HEK293T (cell line): ENCODE data around the gene SLC52A1.

Source experiments
- BHLHE40 ChIP-seq: fragments of 450-650 bp; IDR thresholded peaks from 2 replicates; pipeline ENCODE4 v1.6.1; 2016; ENCODE audit warnings: mild to moderate bottlenecking, moderate library complexity, borderline replicate concordance
- CTBP1 ChIP-seq: fragments of 450-650 bp; IDR thresholded peaks from 2 replicates; pipeline ENCODE4 v1.6.1; 2016; ENCODE audit warnings: borderline replicate concordance
- ELF4 ChIP-seq: fragments of 450-650 bp; IDR thresholded peaks from 2 replicates; pipeline ENCODE4 v1.6.1; 2017; ENCODE audit warnings: antibody characterized with exemption
- FOXM1 ChIP-seq: fragments of 450-650 bp; IDR thresholded peaks from 2 replicates; pipeline ENCODE4 v1.6.1; 2017; ENCODE audit warnings: mild to moderate bottlenecking, borderline replicate concordance
- NFRKB ChIP-seq: fragments of 450-650 bp; IDR thresholded peaks from 2 replicates; pipeline ENCODE4 v1.6.1; 2016; ENCODE audit warnings: mild to moderate bottlenecking, moderate library complexity
- SP1 ChIP-seq: fragments of 450-650 bp; IDR thresholded peaks from 2 replicates; pipeline ENCODE4 v1.6.1; 2017
- SUZ12 ChIP-seq: fragments of 450-650 bp; IDR thresholded peaks from 2 replicates; pipeline ENCODE4 v1.6.1; 2016; ENCODE audit warnings: mild to moderate bottlenecking
- TARDBP ChIP-seq: fragments of 450-650 bp; IDR thresholded peaks from 2 replicates; pipeline ENCODE4 v1.6.1; 2016
- ZNF384 ChIP-seq: fragments of 450-650 bp; IDR thresholded peaks from 2 replicates; pipeline ENCODE4 v1.6.1; 2016
- TF ChIP-seq, protein P1 (sequence below): fragments of 450-650 bp; IDR thresholded peaks from 2 replicates; pipeline ENCODE4 v1.6.1; 2016

DNA sequence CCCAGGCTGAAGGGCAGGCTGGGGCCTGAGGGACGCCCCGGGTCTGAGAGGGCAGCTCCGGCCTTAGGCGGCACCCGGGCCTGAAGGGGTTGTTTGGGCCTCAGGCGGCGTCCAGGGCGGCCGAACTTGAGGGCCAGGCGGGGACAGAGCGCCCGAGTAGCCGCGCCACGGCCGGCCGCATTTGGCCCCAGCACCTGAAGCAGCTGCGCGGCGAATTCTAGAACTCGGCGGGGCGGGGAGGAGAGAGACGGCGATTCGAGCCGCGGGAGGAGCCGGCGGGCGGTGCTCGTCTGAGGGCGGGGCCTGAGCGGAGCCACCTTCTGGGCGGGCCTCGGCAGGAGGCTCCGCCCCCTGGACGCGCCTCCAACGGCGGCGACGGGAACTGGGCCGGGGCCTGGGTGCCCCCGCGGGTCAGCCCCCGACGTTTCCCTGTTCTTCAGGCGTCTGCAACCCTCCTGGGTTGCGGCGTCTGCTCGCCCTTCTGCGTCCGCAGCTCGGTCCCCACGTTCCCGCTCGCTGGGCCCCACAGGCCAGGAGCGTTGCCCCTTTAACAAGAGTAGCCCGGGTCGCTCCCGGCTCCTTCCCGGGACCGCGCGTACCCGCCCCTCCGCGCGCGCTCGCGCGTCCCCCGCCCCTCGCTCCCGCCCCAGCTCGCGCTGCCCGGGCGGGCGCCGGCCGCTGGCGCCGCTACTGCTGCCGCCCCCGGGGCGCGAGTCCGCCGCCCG is 37.8 kb downstream of the SLC52A1 start, which contains the start of the genes INCA1 and KIF1C:
- peak; percentile 88; the same call in 1 of the 2 replicates for TF ChIP-seq FOXM1
- peak; percentile 87 for TF ChIP-seq SP1
- TF ChIP-seq NFRKB = no peak
- TF ChIP-seq, protein P1, sequence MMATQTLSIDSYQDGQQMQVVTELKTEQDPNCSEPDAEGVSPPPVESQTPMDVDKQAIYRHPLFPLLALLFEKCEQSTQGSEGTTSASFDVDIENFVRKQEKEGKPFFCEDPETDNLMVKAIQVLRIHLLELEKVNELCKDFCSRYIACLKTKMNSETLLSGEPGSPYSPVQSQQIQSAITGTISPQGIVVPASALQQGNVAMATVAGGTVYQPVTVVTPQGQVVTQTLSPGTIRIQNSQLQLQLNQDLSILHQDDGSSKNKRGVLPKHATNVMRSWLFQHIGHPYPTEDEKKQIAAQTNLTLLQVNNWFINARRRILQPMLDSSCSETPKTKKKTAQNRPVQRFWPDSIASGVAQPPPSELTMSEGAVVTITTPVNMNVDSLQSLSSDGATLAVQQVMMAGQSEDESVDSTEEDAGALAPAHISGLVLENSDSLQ = no peak
- no peak for TF ChIP-seq SUZ12
- no peak for TF ChIP-seq BHLHE40
- TF ChIP-seq ZNF384 = no peak
- no peak for TF ChIP-seq CTBP1
- no peak for TF ChIP-seq ELF4
- TF ChIP-seq TARDBP = no peak
